Measurements from ENCODE around the gene GREB1. TPM values are rescaled to one million over a fixed set of nuclear protein-coding genes. Genes with fewer than 3 reads are reported as not detected.

Gene GREB1
- total RNA-seq, 2 experiments from 2014 or later, result 0.28 to 0.54 TPM

- H3K9me3 Mint-ChIP-seq, result no peaks in the 10 kb centered on the region
Measured at GRCh38 chr2:11564816-11565567, 31.1 kb downstream of the GREB1 start.

GRCh38 chr2:11566383-11566782, 32.5 kb downstream of the GREB1 start:
- Mint-ChIP-seq H3K27me3 (peaks cover 3% of the 10 kb centered on the region), H3K4me1 (no peaks in the 10 kb centered on the region), H3K9me3 (no peaks in the 10 kb centered on the region), H3K4me3 (no peak overlapping the region), H3K36me3 (no peaks in the 10 kb centered on the region), H3K27ac (no peak overlapping the region)
- no peak for ATAC-seq (ENCODE audit: low read depth)
- POLR2A ChIA-PET, result no interaction called here
- no peak for DNase-seq

More at GRCh38 chr2:11564816-11565567, 31.1 kb downstream of the GREB1 start:
- DNase-seq (no peak), ATAC-seq (ENCODE audit: low read depth) (no peak)
- Mint-ChIP-seq H3K27me3 (peaks cover 3% of the 10 kb centered on the region), H3K27ac (no peak overlapping the region), H3K4me3 (no peak overlapping the region), H3K4me1 (no peaks in the 10 kb centered on the region), H3K36me3 (no peaks in the 10 kb centered on the region)
- POLR2A ChIA-PET, result no interaction called here

GRCh38 chr2:11567631-11568031, 33.8 kb downstream of the GREB1 start:
- DNase-seq, result no peak
- Mint-ChIP-seq H3K9me3 (no peaks in the 10 kb centered on the region), H3K27ac (no peak overlapping the region), H3K4me1 (no peaks in the 10 kb centered on the region), H3K27me3 (peaks cover 3% of the 10 kb centered on the region), H3K36me3 (no peaks in the 10 kb centered on the region), H3K4me3 (no peak overlapping the region)
- ATAC-seq (ENCODE audit: low read depth), result no peak
- POLR2A ChIA-PET, result no interaction called here

- POLR2A ChIA-PET, result no interaction called here
- DNase-seq (no peak), ATAC-seq (ENCODE audit: low read depth) (no peak)
- no peaks in the 10 kb centered on the region for H3K9me3 Mint-ChIP-seq
- H3K27me3 Mint-ChIP-seq, result peaks cover 3% of the 10 kb centered on the region
- H3K27ac Mint-ChIP-seq, result no peak overlapping the region
- H3K36me3 Mint-ChIP-seq, result no peaks in the 10 kb centered on the region
- no peak overlapping the region for H3K4me3 Mint-ChIP-seq
- H3K4me1 Mint-ChIP-seq, result no peaks in the 10 kb centered on the region
Measured at GRCh38 chr2:11568436-11568835, 34.6 kb downstream of the GREB1 start.

GRCh38 chr2:11569636-11570035, 35.8 kb downstream of the GREB1 start:
- H3K36me3 Mint-ChIP-seq, result no peaks in the 10 kb centered on the region
- ATAC-seq (ENCODE audit: low read depth) (no peak), DNase-seq (no peak)
- H3K27me3 Mint-ChIP-seq, result peaks cover 3% of the 10 kb centered on the region
- H3K4me3 Mint-ChIP-seq, result no peak overlapping the region
- POLR2A ChIA-PET, result interaction anchor here (0.7 kb wide), 1 partner anchor 123 kb away, joined by 4 read pairs; no protein-coding TSS in a partner anchor
- no peaks in the 10 kb centered on the region for H3K9me3 Mint-ChIP-seq
- no peak overlapping the region for H3K27ac Mint-ChIP-seq
- no peaks in the 10 kb centered on the region for H3K4me1 Mint-ChIP-seq

- POLR2A ChIA-PET, result no interaction called here
- Mint-ChIP-seq H3K27ac (no peak overlapping the region), H3K4me3 (no peak overlapping the region), H3K27me3 (peaks cover 3% of the 10 kb centered on the region), H3K36me3 (no peaks in the 10 kb centered on the region), H3K9me3 (no peaks in the 10 kb centered on the region), H3K4me1 (no peaks in the 10 kb centered on the region)
- ATAC-seq (ENCODE audit: low read depth) (no peak), DNase-seq (no peak)
Measured at GRCh38 chr2:11571170-11571569, 37.3 kb downstream of the GREB1 start.

- Mint-ChIP-seq H3K36me3 (no peaks in the 10 kb centered on the region), H3K4me1 (peaks cover 1% of the 10 kb centered on the region), H3K27ac (no peak overlapping the region), H3K27me3 (peaks cover 7% of the 10 kb centered on the region), H3K4me3 (no peak overlapping the region), H3K9me3 (no peaks in the 10 kb centered on the region)
- ATAC-seq (ENCODE audit: low read depth), result no peak
- POLR2A ChIA-PET, result no interaction called here
- no peak for DNase-seq
Measured at GRCh38 chr2:11572996-11573395, 39.2 kb downstream of the GREB1 start.

GRCh38 chr2:11573418-11574175, 39.8 kb downstream of the GREB1 start:
- DNase-seq (no peak), ATAC-seq (ENCODE audit: low read depth) (no peak)
- H3K36me3 Mint-ChIP-seq, result no peaks in the 10 kb centered on the region
- H3K4me1 Mint-ChIP-seq, result peaks cover 1% of the 10 kb centered on the region
- no peaks in the 10 kb centered on the region for H3K9me3 Mint-ChIP-seq
- POLR2A ChIA-PET, result no interaction called here
- no peak overlapping the region for H3K4me3 Mint-ChIP-seq
- no peak overlapping the region for H3K27ac Mint-ChIP-seq
- H3K27me3 Mint-ChIP-seq, result peaks cover 7% of the 10 kb centered on the region

GRCh38 chr2:11574176-11575046, 40.6 kb downstream of the GREB1 start:
- H3K9me3 Mint-ChIP-seq, result no peaks in the 10 kb centered on the region
- ATAC-seq (ENCODE audit: low read depth) (no peak), DNase-seq (no peak)
- peaks cover 1% of the 10 kb centered on the region for H3K4me1 Mint-ChIP-seq
- peaks cover 7% of the 10 kb centered on the region for H3K27me3 Mint-ChIP-seq
- H3K4me3 Mint-ChIP-seq, result no peak overlapping the region
- POLR2A ChIA-PET, result no interaction called here
- no peak overlapping the region for H3K27ac Mint-ChIP-seq
- no peaks in the 10 kb centered on the region for H3K36me3 Mint-ChIP-seq

- Mint-ChIP-seq H3K27me3 (peaks cover 3% of the 10 kb centered on the region), H3K9me3 (no peaks in the 10 kb centered on the region), H3K4me3 (no peak overlapping the region), H3K36me3 (no peaks in the 10 kb centered on the region), H3K4me1 (peaks cover 1% of the 10 kb centered on the region), H3K27ac (no peak overlapping the region)
- DNase-seq, result no peak
- POLR2A ChIA-PET, result no interaction called here
- no peak for ATAC-seq (ENCODE audit: low read depth)
Measured at GRCh38 chr2:11576398-11576797, 42.6 kb downstream of the GREB1 start.

- DNase-seq (no peak), ATAC-seq (ENCODE audit: low read depth) (no peak)
- Mint-ChIP-seq H3K27ac (no peak overlapping the region), H3K4me3 (no peak overlapping the region), H3K36me3 (no peaks in the 10 kb centered on the region), H3K9me3 (no peaks in the 10 kb centered on the region), H3K27me3 (peaks cover 3% of the 10 kb centered on the region), H3K4me1 (peaks cover 1% of the 10 kb centered on the region)
- POLR2A ChIA-PET, result no interaction called here
Measured at GRCh38 chr2:11577101-11577883, 43.4 kb downstream of the GREB1 start.

GRCh38 chr2:11578081-11578948, 44.5 kb downstream of the GREB1 start:
- H3K4me1 Mint-ChIP-seq, result peaks cover 1% of the 10 kb centered on the region
- peaks cover 3% of the 10 kb centered on the region for H3K27me3 Mint-ChIP-seq
- no peak for DNase-seq
- H3K27ac Mint-ChIP-seq, result no peak overlapping the region
- H3K9me3 Mint-ChIP-seq, result no peaks in the 10 kb centered on the region
- no peak overlapping the region for H3K4me3 Mint-ChIP-seq
- POLR2A ChIA-PET, result no interaction called here
- H3K36me3 Mint-ChIP-seq, result no peaks in the 10 kb centered on the region
- ATAC-seq (ENCODE audit: low read depth), result no peak
